ENCODE results near the gene SCEL.

- no peak for TF ChIP-seq CTCF (IDR thresholded peaks at IDR 0.05; ENCODE audit: poor library complexity)
- TF ChIP-seq EZH2 (IDR thresholded peaks at IDR 0.05; ENCODE audit: borderline replicate concordance) = no peak
- TF ChIP-seq EZH2phosphoT487 (IDR thresholded peaks at IDR 0.05; ENCODE audit: low read depth, severe bottlenecking, unreplicated experiment) = no peak
These were observed 6.5 kb upstream of the SCEL start for GRCh38 chr13:77528834-77529500.

Measured in hepatocyte (in vitro differentiated cells).